Right lobe of liver (tissue), 4 donors: ENCODE measurements around the gene FBXL17.

ENCODE experiments used
- CTCF ChIP-seq, 4 donors: fragments of 200-600 bp in 3 of 4; fragments of 450-650 bp in 1 of 4; IDR thresholded peaks; one replicate each; pipeline versions ENCODE4 v1.5.1 to v1.8.0; 2016 to 2022; ENCODE audit warnings: antibody characterized with exemption in 4 of 4, mild to moderate bottlenecking in 2 of 4
- POLR2A ChIP-seq: fragments of 450-650 bp; IDR thresholded peaks from one replicate; pipeline ENCODE4 v1.6.1; 2017; ENCODE audit warnings: antibody characterized with exemption, mild to moderate bottlenecking
- donor health status: DM: no; HTN: no; CAD: no.
- donor health status: DM: no; HTN: no; CAD: no.
- donor health status: DM: no; HTN: yes; CAD: no.

DNA sequence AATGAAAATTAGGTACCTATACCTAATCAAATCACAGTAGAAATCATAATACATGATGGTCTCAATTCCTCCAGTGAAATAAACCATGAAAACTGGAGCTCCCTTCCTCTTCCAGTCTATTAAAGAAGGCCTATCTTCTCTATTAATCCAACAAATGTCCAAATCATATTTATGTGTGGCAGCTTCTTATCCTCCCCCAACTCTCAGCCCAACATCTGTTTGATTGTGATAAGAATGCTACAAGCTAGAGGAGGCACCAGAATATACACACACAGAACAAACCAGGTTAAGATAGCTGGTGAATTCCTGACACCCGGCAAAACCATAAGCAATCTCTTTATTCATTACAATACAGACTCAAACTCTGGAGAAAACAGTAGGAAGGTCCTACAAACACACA, 110.8 kb downstream of the FBXL17 start:
- TF ChIP-seq CTCF (IDR thresholded peaks at IDR 0.05) (no peak), POLR2A (no peak)
